ENCODE measurements around the gene ST7L. TPM values are rescaled to one million over a fixed set of nuclear protein-coding genes. Genes with fewer than 3 reads are reported as not detected.
"Not testable (repeated sequence)": the region's sequence is repeated elsewhere in the genome, so short reads cannot be mapped to it uniquely, and the experiment has no call there.

ST7L gene
- total RNA-seq, 1 donor from 2014 or later: 13.1 TPM

DNA sequence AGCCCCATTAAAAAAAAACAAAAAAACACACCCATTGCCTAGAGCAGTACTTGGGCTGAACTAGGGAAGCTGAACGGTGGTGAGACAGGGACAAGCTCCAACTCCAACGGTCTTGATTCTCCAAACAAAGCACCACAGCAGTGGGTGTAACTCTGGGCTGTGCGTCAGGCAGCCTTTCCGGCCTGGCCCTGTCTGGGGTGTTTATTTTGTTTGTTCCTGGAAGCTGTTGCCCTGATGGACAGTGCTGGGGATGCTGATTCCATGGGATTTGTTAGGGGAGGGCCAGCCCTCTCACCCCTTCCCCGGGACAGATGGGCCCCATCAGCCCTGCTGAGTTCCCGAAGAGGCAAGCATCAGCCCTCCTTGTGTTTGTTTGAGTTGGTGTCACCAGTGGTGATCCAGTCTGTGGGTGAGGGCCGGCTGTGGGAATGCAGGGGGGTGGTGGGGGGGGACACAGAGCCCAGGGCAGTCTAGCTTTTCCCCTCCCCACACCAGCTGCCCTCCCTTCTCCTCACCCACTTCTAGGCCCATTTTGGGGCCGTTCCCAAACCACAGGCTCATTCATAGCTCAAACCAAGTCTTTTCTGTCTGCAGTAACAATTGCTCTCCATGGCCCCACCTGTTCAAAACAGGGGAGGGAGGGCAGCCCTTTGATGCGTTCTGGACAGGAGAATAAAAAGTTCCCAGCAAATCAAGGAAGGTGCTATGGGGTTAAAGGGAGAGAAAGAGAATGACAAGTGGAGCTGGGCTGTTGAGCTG lies 105.7 kb downstream of the ST7L start:
- peak; percentile 81 for ATAC-seq

GRCh38 chr1:112511897-112512296 lies 107.0 kb downstream of the ST7L start:
- ATAC-seq: no peak

DNA sequence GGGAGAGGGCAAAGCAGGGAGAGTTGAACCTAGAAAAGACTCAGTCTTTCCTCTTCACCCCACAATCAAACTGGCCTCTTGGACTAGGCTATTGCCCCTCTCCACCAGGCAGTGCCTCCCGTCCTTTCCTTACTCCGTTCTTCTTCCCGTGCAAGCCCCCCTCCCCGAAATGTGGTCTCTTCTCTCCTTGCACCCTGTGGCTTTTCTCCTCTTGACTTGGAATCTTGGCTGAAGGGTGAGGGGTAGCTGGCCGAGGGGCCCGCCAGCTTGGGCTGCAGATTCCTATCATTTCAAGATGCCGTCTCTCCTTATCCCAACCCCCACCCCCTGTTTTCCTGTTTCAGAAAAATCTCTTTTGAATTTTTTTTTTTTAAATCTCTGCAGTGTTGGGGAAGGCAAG lies 108.6 kb downstream of the ST7L start:
- ATAC-seq: no peak

GRCh38 chr1:112509660-112510178 lies 109.2 kb downstream of the ST7L start:
- ATAC-seq: no peak

- ATAC-seq: peak; percentile 33
Measured at GRCh38 chr1:112509005-112509659, 109.8 kb downstream of the ST7L start.

DNA sequence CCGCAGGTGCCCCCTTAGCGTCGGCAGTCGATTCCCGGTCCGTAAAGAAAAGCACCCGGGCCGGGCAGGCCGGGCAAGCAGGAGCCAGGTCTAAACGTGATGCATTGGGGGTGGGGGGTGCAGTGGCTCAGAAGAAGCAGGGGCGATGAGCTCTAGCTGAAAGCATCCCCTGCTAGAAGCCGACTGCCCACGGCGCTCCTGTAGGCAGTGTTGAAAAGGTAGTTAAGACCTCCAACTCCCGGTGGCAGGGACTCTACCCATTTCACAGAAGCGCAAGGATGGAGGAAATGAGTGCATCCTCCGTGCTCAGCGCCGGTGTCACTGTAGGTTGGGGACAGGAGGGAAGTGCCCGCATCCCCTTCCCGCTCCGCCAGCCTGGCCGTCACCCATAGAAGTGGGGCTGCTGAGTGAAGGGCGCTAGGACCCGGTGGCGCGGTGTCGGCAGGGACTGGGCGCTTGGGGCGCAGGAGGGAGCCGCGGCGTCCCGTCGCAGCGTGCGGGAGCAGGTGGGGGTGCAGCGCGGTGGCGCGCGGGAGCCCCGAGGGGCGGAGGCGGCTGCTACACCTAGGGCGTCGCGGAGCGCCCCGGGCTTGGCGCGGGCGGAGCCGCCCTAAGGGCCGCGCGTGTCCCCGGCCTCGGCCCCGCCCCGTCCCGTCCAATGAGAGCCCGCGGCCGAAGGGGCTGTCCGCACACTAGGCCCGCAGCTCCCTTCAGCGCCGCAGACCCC lies 110.5 kb downstream of the ST7L start, which contains the start of gene WNT2B:
WNT2B (plus strand) TSS at position 688 of the 727 bp plus-strand sequence. CDS start 298 bp downstream, outside the sequence.
- ATAC-seq: peak; percentile 54

GRCh38 chr1:112507921-112508277 lies 111.0 kb downstream of the ST7L start:
- ATAC-seq: peak; percentile 8

GRCh38 chr1:112507336-112507735 lies 111.6 kb downstream of the ST7L start:
- no peak for ATAC-seq

- ATAC-seq: no peak
Measured at GRCh38 chr1:112506731-112507130, 112.2 kb downstream of the ST7L start.

GRCh38 chr1:112506306-112506705 lies 112.6 kb downstream of the ST7L start:
- ATAC-seq: no peak

DNA sequence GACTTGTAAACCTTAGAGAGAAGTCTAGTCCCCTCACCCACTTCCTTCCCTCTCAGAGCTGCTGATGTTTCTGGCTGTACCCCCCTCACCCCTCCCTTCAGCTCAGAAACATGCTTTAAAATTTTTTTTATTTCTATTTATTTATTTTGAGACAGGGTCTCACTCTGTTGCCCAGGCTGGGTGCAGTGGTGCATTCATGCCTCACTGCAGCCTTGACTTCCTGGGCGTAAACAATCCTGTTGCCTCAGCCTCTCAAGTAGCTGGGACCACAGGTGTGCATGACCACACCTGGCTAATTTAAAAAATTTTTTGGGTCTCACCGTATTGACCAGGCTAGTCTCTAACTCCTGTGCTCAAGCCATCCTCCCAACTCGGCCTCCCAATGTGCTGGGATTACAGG lies 113.1 kb downstream of the ST7L start:
- ATAC-seq: no peak

DNA sequence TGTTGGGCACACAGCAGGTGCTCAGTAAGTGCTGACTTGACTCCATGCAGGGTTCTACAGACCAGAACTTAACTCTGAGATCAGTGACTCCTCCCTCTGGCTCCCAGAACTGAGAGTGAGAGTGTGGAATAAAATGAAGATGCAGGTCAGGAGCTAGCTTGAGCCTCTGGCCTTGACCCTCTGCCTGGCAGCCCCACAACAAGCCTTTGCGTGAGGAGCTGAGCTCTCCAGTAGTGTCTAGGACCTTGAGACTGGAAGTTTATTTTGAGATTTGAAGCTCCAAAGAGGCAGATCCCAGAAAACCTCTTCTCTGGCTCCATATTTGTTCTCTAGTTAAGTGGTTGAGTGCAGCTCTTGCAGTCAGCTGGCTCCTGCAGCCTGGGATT lies 113.5 kb downstream of the ST7L start:
- no peak for ATAC-seq

GRCh38 chr1:112504661-112505399 lies 114.1 kb downstream of the ST7L start:
- ATAC-seq: no peak

DNA sequence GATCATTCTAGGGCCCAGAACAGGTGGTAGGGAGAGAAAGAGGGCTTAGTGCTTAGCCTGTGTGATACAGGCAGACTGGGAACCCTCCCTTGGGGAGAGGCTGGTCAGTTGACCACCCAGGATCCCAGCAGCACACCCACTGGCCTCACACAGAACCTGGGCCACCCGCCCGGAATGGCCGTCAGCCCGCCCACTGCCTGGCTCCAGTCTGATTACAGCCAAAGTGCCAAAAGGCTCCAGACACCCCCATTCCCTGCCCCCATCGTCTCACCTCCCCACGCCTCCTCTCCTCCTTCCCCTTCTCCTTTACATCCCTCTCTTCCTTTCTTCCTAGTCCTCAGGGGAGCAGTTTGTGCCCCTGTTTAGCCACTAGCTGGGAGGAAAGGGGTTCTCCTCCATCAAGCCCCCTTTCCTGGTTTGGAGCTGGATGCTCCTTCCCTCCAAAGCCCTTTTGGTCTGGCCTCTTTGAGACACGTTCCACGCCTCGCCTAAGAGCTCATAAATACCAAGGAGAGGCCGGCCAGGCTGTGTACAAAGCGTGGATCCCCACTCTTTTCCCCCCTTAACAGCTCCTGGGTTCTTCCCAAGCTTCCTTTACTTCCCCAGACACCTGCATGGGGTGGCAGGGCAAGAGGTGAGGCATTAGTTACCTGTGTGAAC lies 114.8 kb downstream of the ST7L start:
- ATAC-seq: no peak

- ATAC-seq: no peak
Measured at GRCh38 chr1:112502826-112503225, 116.1 kb downstream of the ST7L start.

GRCh38 chr1:112501810-112502641 lies 116.9 kb downstream of the ST7L start:
- peak; percentile 67 for ATAC-seq

GRCh38 chr1:112496290-112496689 lies 122.7 kb downstream of the ST7L start:
- no peak for ATAC-seq

GRCh38 chr1:112493351-112493750 lies 125.6 kb downstream of the ST7L start:
- ATAC-seq: no peak

DNA sequence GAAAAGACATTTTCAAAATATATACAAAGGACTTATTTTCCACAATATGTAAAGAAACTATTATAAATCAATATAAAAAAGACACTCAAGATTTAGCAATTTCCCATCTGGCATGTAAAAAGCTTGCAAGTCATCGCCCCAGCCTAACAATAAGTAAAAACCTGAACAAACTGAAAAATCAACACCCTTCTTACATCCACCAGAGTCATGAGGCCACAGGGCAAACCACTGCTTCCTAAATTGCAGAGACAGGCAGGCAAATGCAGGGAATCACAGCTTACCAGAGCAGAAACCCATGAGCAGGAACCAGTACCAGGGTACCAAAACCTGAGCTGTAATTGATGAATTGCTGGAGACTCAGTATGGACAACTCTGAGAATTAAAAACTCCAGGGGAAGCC lies 126.9 kb downstream of the ST7L start:
- no peak for ATAC-seq

GRCh38 chr1:112488141-112488540 lies 130.8 kb downstream of the ST7L start:
- no peak for ATAC-seq

GRCh38 chr1:112487686-112488085 lies 131.3 kb downstream of the ST7L start:
- not testable (repeated sequence) for ATAC-seq
